HG03520 (cell line): ENCODE results near the gene CDK14.
A peak's percentile ranks its signal among the peaks of the same experiment; 100 is the strongest.

Experiments
- ATAC-seq: cut with Tn5 transposase; IDR thresholded peaks from one replicate; pipeline ENCODE4 v1.9.1; 2021; ENCODE audit warnings: mild to moderate bottlenecking, moderate library complexity; ENCODE audit not compliant: unreplicated experiment

The CDK14 gene

GRCh38 chr7:90595801-90596670 is at the start of gene CDK14:
TSS of gene CDK14 (plus strand) at chr7:90596321. CDS start at chr7:90596628, 307 bp downstream.
- peak; percentile 55 for ATAC-seq

- no peak for ATAC-seq
Measured at GRCh38 chr7:90551036-90551435, 45.1 kb upstream of the CDK14 start.

GRCh38 chr7:90552521-90552920 is 43.6 kb upstream of the CDK14 start:
- no peak for ATAC-seq

GRCh38 chr7:90560730-90561129 is 35.4 kb upstream of the CDK14 start:
- ATAC-seq: no peak

GRCh38 chr7:90563286-90563685 is 32.8 kb upstream of the CDK14 start:
- ATAC-seq: no peak

- no peak for ATAC-seq
Measured at GRCh38 chr7:90564455-90564854, 31.7 kb upstream of the CDK14 start.

GRCh38 chr7:90568213-90568612 is 27.9 kb upstream of the CDK14 start:
- no peak for ATAC-seq

- ATAC-seq: no peak
Measured at GRCh38 chr7:90569368-90569767, 26.8 kb upstream of the CDK14 start.

GRCh38 chr7:90570373-90570959 is 25.7 kb upstream of the CDK14 start:
- no peak for ATAC-seq

GRCh38 chr7:90574146-90574819 is 21.8 kb upstream of the CDK14 start:
- ATAC-seq: no peak

GRCh38 chr7:90574820-90575187 is 21.3 kb upstream of the CDK14 start:
- no peak for ATAC-seq

GRCh38 chr7:90579181-90579688 is 16.9 kb upstream of the CDK14 start:
- no peak for ATAC-seq

- no peak for ATAC-seq
Measured at GRCh38 chr7:90580051-90580450, 16.1 kb upstream of the CDK14 start.

GRCh38 chr7:90582164-90582563 is 14.0 kb upstream of the CDK14 start:
- no peak for ATAC-seq

GRCh38 chr7:90584378-90584777 is 11.7 kb upstream of the CDK14 start:
- ATAC-seq: no peak

- no peak for ATAC-seq
Measured at GRCh38 chr7:90586091-90586490, 10.0 kb upstream of the CDK14 start.

GRCh38 chr7:90587766-90588165 is 8.4 kb upstream of the CDK14 start:
- ATAC-seq: no peak

- no peak for ATAC-seq
Measured at GRCh38 chr7:90592033-90592432, 4.1 kb upstream of the CDK14 start.

GRCh38 chr7:90593205-90593604 is 2.9 kb upstream of the CDK14 start:
- ATAC-seq: no peak

GRCh38 chr7:90594751-90595317 is 1.3 kb upstream of the CDK14 start:
- ATAC-seq: no peak

- no peak for ATAC-seq
Measured at GRCh38 chr7:90595342-90595800, 750 bp upstream of the CDK14 start.
